PFSK-1 (cell line): ENCODE results near the gene CEP170B.

Experiments used
- REST ChIP-seq, 2 experiments: IDR thresholded peaks; 2 replicates each; pipeline versions ENCODE4 v1.6.1 to v1.8.0; 2011 to 2012; ENCODE audit warnings: low read depth in 2 of 2, low read length in 2 of 2, control low read depth in 1 of 2, inconsistent platforms in 1 of 2, mild to moderate bottlenecking in 1 of 2, moderate library complexity in 1 of 2; ENCODE audit not compliant: insufficient read depth in 1 of 2
- SIN3A ChIP-seq: IDR thresholded peaks from 2 replicates; pipeline ENCODE4 v1.6.1; 2012; ENCODE audit warnings: mild to moderate bottlenecking, low read length, moderate library complexity, borderline replicate concordance; ENCODE audit not compliant: insufficient read depth
- TAF1 ChIP-seq: IDR thresholded peaks from 2 replicates; pipeline ENCODE4 v1.6.1; 2012; ENCODE audit warnings: low read length, control low read depth, borderline replicate concordance; ENCODE audit not compliant: insufficient read depth

- TF ChIP-seq TAF1: no peak
- no peak for TF ChIP-seq REST (IDR thresholded peaks at IDR 0.05; ENCODE audit: insufficient read depth in 1 of 2, low read depth in 2 of 2, low read length in 2 of 2)
- no peak for TF ChIP-seq SIN3A
These were observed 17.4 kb downstream of the CEP170B start for GRCh38 chr14:104882325-104882973.
